HEK293 (cell line): Measurements from ENCODE around the gene CACNB3.
A peak's percentile ranks its signal among the peaks of the same experiment; 100 is the strongest.

ENCODE experiments used
- CTCF ChIA-PET: fragments of 350-600 bp; formaldehyde crosslinking; extraction: SDS; loops from one replicate; lab custom pipeline; 2021; ENCODE audit warnings: antibody characterized with exemption; lab: Yijun Ruan, JAX
- POLR2A ChIA-PET: fragments of 300-600 bp; formaldehyde crosslinking; extraction: SDS; loops from one replicate; lab custom pipeline; 2020; ENCODE audit warnings: antibody characterized with exemption, inconsistent platforms; lab: Yijun Ruan, JAX
- H3K27ac ChIP-seq: fragments of 200-500 bp; sonication (Bioruptor generic); 2 replicates; pipeline ENCODE4 v1.5.1; 2014; ENCODE audit warnings: low read depth, low read length, control low read depth, inconsistent platforms; ENCODE audit errors: extremely low read depth
- H3K36me3 ChIP-seq, 2 experiments: fragments of 200-500 bp in 1 of 2; sonication (Bioruptor generic) in 1 of 2; 1 replicate in 1 of 2; 2 replicates in 1 of 2; pipeline ENCODE4 v1.5.1; 2014 to 2017; ENCODE audit warnings: inconsistent platforms in 2 of 2, low read length in 2 of 2; ENCODE audit not compliant: control insufficient read depth in 2 of 2, insufficient read depth in 1 of 2
- H3K4me1 ChIP-seq: fragments of 200-500 bp; sonication (Bioruptor generic); 2 replicates; pipeline ENCODE4 v1.5.1; 2014; ENCODE audit warnings: mild to moderate bottlenecking, low read length, inconsistent platforms; ENCODE audit not compliant: control insufficient read depth, insufficient read depth
- H3K4me3 ChIP-seq: 2 replicates; pipeline ENCODE4 v1.5.1; 2011; ENCODE audit warnings: low read depth, mild to moderate bottlenecking, control low read depth, low read length, moderate library complexity
- H3K9me3 ChIP-seq: fragments of 200-500 bp; sonication (Bioruptor generic); 2 replicates; pipeline ENCODE4 v1.5.1; 2014; ENCODE audit warnings: low read depth, low read length, inconsistent platforms; ENCODE audit not compliant: control insufficient read depth, insufficient read depth
- FEZF1 ChIP-seq: fragments of 450-650 bp; formaldehyde crosslinking; IDR thresholded peaks from 2 replicates; pipeline ENCODE4 v1.5.1; 2016; ENCODE audit warnings: missing biosample characterization, missing genetic modification characterization
- GLI2 ChIP-seq: fragments of 450-650 bp; formaldehyde crosslinking; IDR thresholded peaks from 2 replicates; pipeline ENCODE4; 2017; ENCODE audit warnings: missing biosample characterization, missing genetic modification characterization, low read depth, borderline replicate concordance
- GLIS1 ChIP-seq: fragments of 450-650 bp; formaldehyde crosslinking; IDR thresholded peaks from 2 replicates; pipeline ENCODE4 v1.5.1; 2016; ENCODE audit warnings: missing biosample characterization, missing genetic modification characterization
- HOXD13 ChIP-seq: sonication (generic); formaldehyde crosslinking; IDR thresholded peaks from 2 replicates; pipeline ENCODE4 v1.8.0; 2022; ENCODE audit warnings: missing genetic modification reagents, borderline replicate concordance
- KLF10 ChIP-seq: fragments of 450-650 bp; IDR thresholded peaks from 2 replicates; pipeline ENCODE4 v1.5.1; 2018; ENCODE audit warnings: missing biosample characterization, mild to moderate bottlenecking, missing genetic modification characterization
- OSR2 ChIP-seq: fragments of 450-650 bp; formaldehyde crosslinking; IDR thresholded peaks from 2 replicates; pipeline ENCODE4 v1.5.1; 2016; ENCODE audit warnings: missing biosample characterization, missing genetic modification characterization
- SP3 ChIP-seq: fragments of 450-650 bp; formaldehyde crosslinking; IDR thresholded peaks from 2 replicates; pipeline ENCODE4 v1.5.1; 2016; ENCODE audit warnings: missing biosample characterization, missing genetic modification characterization
- TRIM28 ChIP-seq: IDR thresholded peaks from 2 replicates; pipeline ENCODE4 v1.6.1; 2011; ENCODE audit warnings: low read length, control low read depth, borderline replicate concordance
- ZEB2 ChIP-seq: fragments of 450-650 bp; formaldehyde crosslinking; IDR thresholded peaks from 2 replicates; pipeline ENCODE4 v1.5.1; 2016; ENCODE audit warnings: missing biosample characterization, missing genetic modification characterization
- ZNF121 ChIP-seq: fragments of 450-650 bp; formaldehyde crosslinking; IDR thresholded peaks from 2 replicates; pipeline ENCODE4 v1.5.1; 2016; ENCODE audit warnings: missing biosample characterization, missing genetic modification characterization
- ZNF2 ChIP-seq: fragments of 450-650 bp; formaldehyde crosslinking; IDR thresholded peaks from 2 replicates; pipeline ENCODE4 v1.5.1; 2016; ENCODE audit warnings: missing biosample characterization, missing genetic modification characterization
- ZNF214 ChIP-seq: fragments of 450-650 bp; formaldehyde crosslinking; IDR thresholded peaks from 2 replicates; pipeline ENCODE4 v1.5.1; 2017; ENCODE audit warnings: missing biosample characterization, mild to moderate bottlenecking, missing genetic modification characterization, borderline replicate concordance
- ZNF274 ChIP-seq, 2 experiments: fragments of 200-500 bp in 1 of 2; fragments of 450-650 bp in 1 of 2; sonication (Bioruptor generic) in 1 of 2; formaldehyde crosslinking in 1 of 2; IDR thresholded peaks; 2 replicates each; pipeline versions ENCODE4 v1.5.1 to v1.6.1; 2014 to 2016; ENCODE audit warnings: borderline replicate concordance in 1 of 2, inconsistent platforms in 1 of 2, low read length in 1 of 2, missing biosample characterization in 1 of 2, missing genetic modification characterization in 1 of 2
- ZNF302 ChIP-seq: fragments of 450-650 bp; formaldehyde crosslinking; IDR thresholded peaks from 2 replicates; pipeline ENCODE4 v1.5.1; 2016; ENCODE audit warnings: missing biosample characterization, missing genetic modification characterization, low read depth
- ZNF354C ChIP-seq: fragments of 450-650 bp; formaldehyde crosslinking; IDR thresholded peaks from 2 replicates; pipeline ENCODE4 v1.5.1; 2016; ENCODE audit warnings: missing biosample characterization, missing genetic modification characterization, low read depth, borderline replicate concordance
- ZNF473 ChIP-seq: fragments of 450-650 bp; formaldehyde crosslinking; IDR thresholded peaks from 2 replicates; pipeline ENCODE4 v1.5.1; 2017; ENCODE audit warnings: missing biosample characterization, missing genetic modification characterization
- ZNF514 ChIP-seq: fragments of 450-650 bp; formaldehyde crosslinking; IDR thresholded peaks from 2 replicates; pipeline ENCODE4 v1.5.1; 2016; ENCODE audit warnings: missing biosample characterization, missing genetic modification characterization
- ZNF521 ChIP-seq: fragments of 450-650 bp; formaldehyde crosslinking; IDR thresholded peaks from 2 replicates; pipeline ENCODE4 v1.5.1; 2017; ENCODE audit warnings: missing biosample characterization, mild to moderate bottlenecking, missing genetic modification characterization
- ZNF530 ChIP-seq: fragments of 450-650 bp; formaldehyde crosslinking; IDR thresholded peaks from 2 replicates; pipeline ENCODE4 v1.5.1; 2016; ENCODE audit warnings: low read depth, missing biosample characterization, missing genetic modification characterization
- ZNF639 ChIP-seq: fragments of 450-650 bp; formaldehyde crosslinking; IDR thresholded peaks from 2 replicates; pipeline ENCODE4 v1.5.1; 2016; ENCODE audit warnings: missing biosample characterization, missing genetic modification characterization
- ZNF664 ChIP-seq: fragments of 450-650 bp; formaldehyde crosslinking; IDR thresholded peaks from 2 replicates; pipeline ENCODE4 v1.5.1; 2016; ENCODE audit warnings: missing biosample characterization, missing genetic modification characterization
- ZNF670 ChIP-seq: fragments of 450-650 bp; formaldehyde crosslinking; IDR thresholded peaks from 2 replicates; pipeline ENCODE4 v1.5.1; 2016; ENCODE audit warnings: missing biosample characterization, missing genetic modification characterization, low read depth
- ZNF677 ChIP-seq: fragments of 450-650 bp; IDR thresholded peaks from 2 replicates; pipeline ENCODE4 v1.5.0; 2018; ENCODE audit warnings: missing biosample characterization, mild to moderate bottlenecking, missing genetic modification characterization, moderate library complexity
- TF ChIP-seq, protein P1 (sequence below): fragments of 450-650 bp; formaldehyde crosslinking; conservative IDR thresholded peaks from 2 replicates; pipeline ENCODE4 v1.5.1; 2016; ENCODE audit warnings: low read depth, missing biosample characterization, missing genetic modification characterization
- TF ChIP-seq, protein P2 (sequence below): fragments of 450-650 bp; formaldehyde crosslinking; IDR thresholded peaks from 2 replicates; pipeline ENCODE4 v1.5.1; 2016; ENCODE audit warnings: missing biosample characterization, missing genetic modification characterization, low read depth

Gene CACNB3

GRCh38 chr12:48866052-48866711 is 47.9 kb downstream of the CACNB3 start (continued):
- TF ChIP-seq, protein P1, sequence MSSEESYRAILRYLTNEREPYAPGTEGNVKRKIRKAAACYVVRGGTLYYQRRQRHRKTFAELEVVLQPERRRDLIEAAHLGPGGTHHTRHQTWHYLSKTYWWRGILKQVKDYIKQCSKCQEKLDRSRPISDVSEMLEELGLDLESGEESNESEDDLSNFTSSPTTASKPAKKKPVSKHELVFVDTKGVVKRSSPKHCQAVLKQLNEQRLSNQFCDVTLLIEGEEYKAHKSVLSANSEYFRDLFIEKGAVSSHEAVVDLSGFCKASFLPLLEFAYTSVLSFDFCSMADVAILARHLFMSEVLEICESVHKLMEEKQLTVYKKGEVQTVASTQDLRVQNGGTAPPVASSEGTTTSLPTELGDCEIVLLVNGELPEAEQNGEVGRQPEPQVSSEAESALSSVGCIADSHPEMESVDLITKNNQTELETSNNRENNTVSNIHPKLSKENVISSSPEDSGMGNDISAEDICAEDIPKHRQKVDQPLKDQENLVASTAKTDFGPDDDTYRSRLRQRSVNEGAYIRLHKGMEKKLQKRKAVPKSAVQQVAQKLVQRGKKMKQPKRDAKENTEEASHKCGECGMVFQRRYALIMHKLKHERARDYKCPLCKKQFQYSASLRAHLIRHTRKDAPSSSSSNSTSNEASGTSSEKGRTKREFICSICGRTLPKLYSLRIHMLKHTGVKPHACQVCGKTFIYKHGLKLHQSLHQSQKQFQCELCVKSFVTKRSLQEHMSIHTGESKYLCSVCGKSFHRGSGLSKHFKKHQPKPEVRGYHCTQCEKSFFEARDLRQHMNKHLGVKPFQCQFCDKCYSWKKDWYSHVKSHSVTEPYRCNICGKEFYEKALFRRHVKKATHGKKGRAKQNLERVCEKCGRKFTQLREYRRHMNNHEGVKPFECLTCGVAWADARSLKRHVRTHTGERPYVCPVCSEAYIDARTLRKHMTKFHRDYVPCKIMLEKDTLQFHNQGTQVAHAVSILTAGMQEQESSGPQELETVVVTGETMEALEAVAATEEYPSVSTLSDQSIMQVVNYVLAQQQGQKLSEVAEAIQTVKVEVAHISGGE (tag by site-specific recombination): peak; percentile 90
- TF ChIP-seq ZNF530 (tag by site-specific recombination): peak; percentile 90
- TF ChIP-seq ZNF664 (tag by site-specific recombination): peak; percentile 94
- peak; percentile 95 for TF ChIP-seq ZNF639
- no peak; the same call in 1 of the 2 replicates for TF ChIP-seq OSR2
- no peak for TF ChIP-seq ZNF302
- TF ChIP-seq TRIM28: no peak
- TF ChIP-seq ZNF473 (tag by site-specific recombination): no peak
- TF ChIP-seq ZNF214: peak; percentile 66; the same call in 1 of the 2 replicates
- TF ChIP-seq ZEB2 (tag by site-specific recombination): peak; percentile 44; the same call in 1 of the 2 replicates
- peak; percentile 86 for TF ChIP-seq ZNF121
- TF ChIP-seq ZNF677 (tag by site-specific recombination): no peak
- peak; percentile 44 for TF ChIP-seq GLIS1 (tag by site-specific recombination)

- H3K4me1 ChIP-seq: peaks cover 6% of the 10 kb centered on the region
- H3K36me3 ChIP-seq: no peaks in the 10 kb centered on the region
- TF ChIP-seq GLI2 (tag by site-specific recombination): no peak
- TF ChIP-seq ZNF670 (tag by site-specific recombination): no peak
- TF ChIP-seq ZNF2 (tag by site-specific recombination): no peak
- TF ChIP-seq, protein P2, sequence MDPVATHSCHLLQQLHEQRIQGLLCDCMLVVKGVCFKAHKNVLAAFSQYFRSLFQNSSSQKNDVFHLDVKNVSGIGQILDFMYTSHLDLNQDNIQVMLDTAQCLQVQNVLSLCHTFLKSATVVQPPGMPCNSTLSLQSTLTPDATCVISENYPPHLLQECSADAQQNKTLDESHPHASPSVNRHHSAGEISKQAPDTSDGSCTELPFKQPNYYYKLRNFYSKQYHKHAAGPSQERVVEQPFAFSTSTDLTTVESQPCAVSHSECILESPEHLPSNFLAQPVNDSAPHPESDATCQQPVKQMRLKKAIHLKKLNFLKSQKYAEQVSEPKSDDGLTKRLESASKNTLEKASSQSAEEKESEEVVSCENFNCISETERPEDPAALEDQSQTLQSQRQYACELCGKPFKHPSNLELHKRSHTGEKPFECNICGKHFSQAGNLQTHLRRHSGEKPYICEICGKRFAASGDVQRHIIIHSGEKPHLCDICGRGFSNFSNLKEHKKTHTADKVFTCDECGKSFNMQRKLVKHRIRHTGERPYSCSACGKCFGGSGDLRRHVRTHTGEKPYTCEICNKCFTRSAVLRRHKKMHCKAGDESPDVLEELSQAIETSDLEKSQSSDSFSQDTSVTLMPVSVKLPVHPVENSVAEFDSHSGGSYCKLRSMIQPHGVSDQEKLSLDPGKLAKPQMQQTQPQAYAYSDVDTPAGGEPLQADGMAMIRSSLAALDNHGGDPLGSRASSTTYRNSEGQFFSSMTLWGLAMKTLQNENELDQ (tag by site-specific recombination): no peak
- TF ChIP-seq HOXD13 (CRISPR knock-in tag): no peak
- TF ChIP-seq ZNF354C (tag by site-specific recombination): no peak
- no peak for TF ChIP-seq SP3 (tag by site-specific recombination)
- TF ChIP-seq ZNF274 (IDR thresholded peaks at IDR 0.05; ENCODE audit: low read length): no peak
- TF ChIP-seq ZNF274 (tag by site-specific recombination; IDR thresholded peaks at IDR 0.05; ENCODE audit: borderline replicate concordance): no peak
- TF ChIP-seq KLF10 (tag by site-specific recombination): no peak
- TF ChIP-seq FEZF1 (tag by site-specific recombination): no peak
- no peak for TF ChIP-seq ZNF521
- no peak for TF ChIP-seq ZNF514 (tag by site-specific recombination)
- ChIA-PET CTCF (interaction anchor here (0.6 to 9.2 kb wide), 6 partner anchors 12 to 120 kb away, joined by 3 to 84 read pairs (median 6); partner anchors contain the start of gene DDX23), POLR2A (interaction anchor here (0.7 to 1.3 kb wide), 5 partner anchors 12 to 130 kb away, joined by 3 to 8 read pairs (median 3); partner anchors contain the start of gene ARF3)
- no peaks in the 10 kb centered on the region for H3K9me3 ChIP-seq
- H3K27ac ChIP-seq: no peak overlapping the region
- no peak overlapping the region for H3K4me3 ChIP-seq
Measured at GRCh38 chr12:48868451-48868850, 50.2 kb downstream of the CACNB3 start.
